GM21723 (cell line): ENCODE data around the gene ATP5PF.
A peak's percentile ranks its signal among the peaks of the same experiment; 100 is the strongest.
"Not testable (repeated sequence)": the region's sequence is repeated elsewhere in the genome, so short reads cannot be mapped to it uniquely, and the experiment has no call there.

Source experiments
- ATAC-seq: cut with Tn5 transposase; IDR thresholded peaks from one replicate; pipeline ENCODE4 v1.9.1; 2021; ENCODE audit warnings: mild to moderate bottlenecking, moderate library complexity; ENCODE audit not compliant: unreplicated experiment

ATP5PF gene

GRCh38 chr21:25734904-25735645, at the start of gene ATP5PF, which contains the start of gene GABPA:
TSS of gene ATP5PF (minus strand) at chr21:25734904. CDS start at chr21:25729794, 5,110 bp downstream.
TSS of gene GABPA (plus strand) at chr21:25734972. CDS start at chr21:25741599, 6,627 bp downstream.
- ATAC-seq = peak; percentile 87

DNA sequence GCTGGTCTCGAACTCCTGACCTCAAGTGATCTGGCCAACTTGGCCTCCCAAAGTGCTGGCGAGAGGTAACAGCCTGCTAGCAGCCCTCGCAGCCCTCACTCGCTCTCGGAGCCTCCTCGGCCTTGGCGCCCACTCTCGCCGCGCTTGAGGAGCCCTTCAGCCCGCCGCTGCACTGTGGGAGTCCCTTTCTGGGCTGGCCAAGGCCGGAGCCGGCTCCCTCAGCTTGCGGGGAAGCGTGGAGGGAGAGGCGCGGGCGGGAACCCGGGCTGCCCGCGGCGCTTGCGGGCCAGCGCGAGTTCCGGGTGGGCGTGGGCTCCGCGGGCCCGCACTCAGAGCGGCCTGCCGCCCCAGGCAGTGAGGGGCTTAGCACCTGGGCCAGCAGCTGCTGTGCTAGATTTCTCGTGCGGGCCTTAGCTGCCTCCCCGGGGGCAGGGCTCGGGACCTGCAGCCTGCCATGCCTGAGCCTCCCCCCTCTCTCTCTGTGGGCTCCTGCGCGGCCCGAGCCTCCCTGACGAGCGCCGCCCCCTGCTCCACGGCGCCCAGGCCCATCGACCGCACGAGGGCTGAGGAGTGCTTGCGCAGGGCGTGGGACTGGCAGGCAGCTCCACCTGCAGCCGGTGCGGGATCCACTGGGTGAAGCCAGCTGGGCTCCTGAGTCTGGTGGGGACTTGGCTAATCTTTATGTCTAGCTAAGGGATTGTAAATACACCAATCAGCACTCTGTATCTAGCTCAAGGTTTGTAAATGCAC, 43.6 kb upstream of the ATP5PF start:
- ATAC-seq = not testable (repeated sequence)

DNA sequence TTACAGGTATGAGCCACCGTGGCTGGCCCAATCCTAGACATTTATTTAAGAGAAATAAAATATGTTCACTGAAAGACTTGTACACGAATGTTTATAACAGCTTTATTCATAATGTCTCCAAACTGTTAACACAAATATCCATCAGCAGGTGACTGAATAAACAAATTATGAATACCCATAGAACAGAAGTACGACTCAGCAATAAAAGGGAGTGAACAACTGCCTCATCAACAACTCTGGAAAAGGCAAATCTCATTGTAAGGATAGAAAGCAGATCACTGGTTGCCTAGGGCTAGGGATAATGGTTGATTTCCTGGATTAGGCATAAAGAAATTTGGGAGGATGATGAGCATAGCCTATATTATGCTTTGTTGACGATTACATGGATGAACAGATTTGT, 41.7 kb upstream of the ATP5PF start:
- no peak for ATAC-seq

- no peak for ATAC-seq
Observed at GRCh38 chr21:25772686-25773085, 38.0 kb upstream of the ATP5PF start.

- no peak for ATAC-seq
Observed at GRCh38 chr21:25767921-25768320, 33.2 kb upstream of the ATP5PF start.

- ATAC-seq = no peak
Observed at GRCh38 chr21:25764065-25764464, 29.4 kb upstream of the ATP5PF start.

- no peak for ATAC-seq
Observed at GRCh38 chr21:25760677-25761076, 26.0 kb upstream of the ATP5PF start.

- no peak for ATAC-seq
Observed at GRCh38 chr21:25760061-25760460, 25.4 kb upstream of the ATP5PF start.

DNA sequence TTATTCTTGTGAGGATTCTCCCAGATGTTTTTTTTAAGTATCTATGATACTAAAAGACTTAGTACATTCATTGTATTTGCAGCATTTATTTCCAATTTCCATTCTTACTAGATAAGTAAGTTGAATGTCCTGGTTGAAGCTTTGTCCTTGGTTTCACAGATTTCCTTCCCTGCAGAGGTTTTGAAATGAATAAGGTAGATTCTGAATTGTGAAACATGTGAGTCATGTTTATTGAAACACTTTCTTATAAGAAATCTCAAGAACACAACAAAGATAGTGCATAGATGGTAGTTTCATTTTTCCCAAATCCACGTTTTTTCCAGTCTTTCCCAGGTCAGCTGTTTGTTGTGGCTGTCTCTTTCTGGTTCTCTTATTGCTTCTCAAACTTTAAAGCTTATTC, 24.9 kb upstream of the ATP5PF start:
- no peak for ATAC-seq

GRCh38 chr21:25757531-25757930, 22.8 kb upstream of the ATP5PF start:
- ATAC-seq = no peak

DNA sequence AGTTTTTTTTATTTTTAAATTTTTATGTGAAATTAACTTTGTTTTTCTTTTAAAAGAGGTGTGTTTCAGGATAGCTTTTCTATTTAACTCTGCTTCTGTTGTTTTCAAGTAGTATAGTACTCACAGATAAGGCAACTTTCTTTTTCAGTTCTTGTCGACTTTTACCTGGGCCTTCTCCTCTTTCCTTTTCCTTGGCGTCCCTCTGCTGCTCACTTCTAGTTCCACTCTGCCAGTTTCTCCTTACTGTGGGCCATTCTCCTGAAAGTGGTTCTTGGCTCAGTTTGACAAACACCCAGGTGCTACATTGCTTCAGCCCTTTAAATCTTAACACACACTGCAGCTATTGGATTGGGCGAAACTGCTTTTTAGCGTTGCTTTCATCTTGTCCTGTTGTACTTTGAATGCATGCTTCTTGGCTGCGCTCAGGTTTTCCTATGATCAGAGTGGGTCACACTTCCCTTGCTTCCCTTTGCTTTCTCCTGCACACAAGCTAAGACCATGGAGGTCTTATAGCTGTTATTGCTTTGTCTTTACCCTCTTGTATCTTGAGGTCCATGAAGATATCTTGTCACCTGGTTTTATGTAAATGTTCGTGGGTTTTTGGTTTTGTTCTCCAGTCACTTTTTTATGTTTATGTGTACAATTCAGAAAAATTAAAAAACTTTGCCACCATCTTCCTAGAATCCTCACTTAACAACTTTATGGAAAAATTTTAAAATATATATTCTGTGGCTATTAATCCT, 21.7 kb upstream of the ATP5PF start:
- no peak for ATAC-seq

GRCh38 chr21:25752416-25752815, 17.7 kb upstream of the ATP5PF start:
- ATAC-seq = no peak

DNA sequence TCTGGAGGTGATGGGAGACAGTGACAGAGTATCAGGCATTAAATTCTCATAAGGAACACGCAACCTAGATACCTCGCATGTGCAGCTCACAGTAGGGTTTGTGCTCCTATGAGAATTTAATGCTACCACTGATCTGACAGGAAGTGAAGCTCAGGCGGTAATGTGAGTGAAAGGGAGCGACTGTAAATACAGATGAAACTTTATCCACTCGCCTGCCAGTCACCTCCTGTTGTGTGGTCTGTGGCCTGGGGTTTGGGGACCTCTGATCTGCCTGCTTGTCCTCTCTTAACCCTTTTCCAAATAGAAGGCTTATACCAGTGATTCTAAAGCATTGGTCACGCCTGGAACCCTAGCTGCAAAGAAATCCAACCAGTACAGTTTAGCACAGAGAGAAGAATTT, 15.4 kb upstream of the ATP5PF start:
- no peak for ATAC-seq

DNA sequence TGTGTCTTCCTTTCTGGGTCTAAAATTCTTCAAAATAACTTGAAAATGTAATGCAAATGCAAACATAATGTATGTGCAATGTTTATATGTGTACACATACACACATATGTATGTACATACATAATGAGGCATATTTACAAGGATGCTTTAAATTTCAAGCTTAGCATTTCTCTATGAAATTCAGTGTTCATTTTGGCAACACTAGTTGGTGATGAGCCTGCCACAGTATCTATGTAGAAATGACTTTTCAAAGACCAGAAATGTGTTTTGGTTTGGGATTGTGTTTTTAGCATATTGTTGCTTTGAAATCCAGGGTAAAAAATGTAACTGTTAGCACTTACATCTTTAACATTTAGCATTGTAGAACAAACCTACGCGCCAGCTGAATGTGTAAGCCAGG, 10.2 kb upstream of the ATP5PF start:
- no peak for ATAC-seq

- no peak for ATAC-seq
Observed at GRCh38 chr21:25742900-25743299, 8.2 kb upstream of the ATP5PF start.

GRCh38 chr21:25737421-25737820, 2.7 kb upstream of the ATP5PF start:
- no peak for ATAC-seq

GRCh38 chr21:25735646-25736597, 1.2 kb upstream of the ATP5PF start:
- peak; percentile 13 for ATAC-seq

DNA sequence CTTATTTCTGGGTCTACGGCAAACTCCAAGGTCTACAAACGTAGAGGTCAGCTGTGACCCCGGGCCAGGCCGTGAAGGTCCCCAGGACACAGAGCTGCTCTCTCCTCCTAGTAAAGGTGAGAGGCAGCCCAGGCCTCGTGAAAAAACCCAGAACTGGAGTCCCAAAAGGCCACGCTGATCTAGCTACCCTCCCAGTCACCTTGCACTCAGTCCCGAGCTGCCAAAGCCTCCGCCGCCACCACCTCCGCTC, 125 bp downstream of the ATP5PF start:
- ATAC-seq = no peak

DNA sequence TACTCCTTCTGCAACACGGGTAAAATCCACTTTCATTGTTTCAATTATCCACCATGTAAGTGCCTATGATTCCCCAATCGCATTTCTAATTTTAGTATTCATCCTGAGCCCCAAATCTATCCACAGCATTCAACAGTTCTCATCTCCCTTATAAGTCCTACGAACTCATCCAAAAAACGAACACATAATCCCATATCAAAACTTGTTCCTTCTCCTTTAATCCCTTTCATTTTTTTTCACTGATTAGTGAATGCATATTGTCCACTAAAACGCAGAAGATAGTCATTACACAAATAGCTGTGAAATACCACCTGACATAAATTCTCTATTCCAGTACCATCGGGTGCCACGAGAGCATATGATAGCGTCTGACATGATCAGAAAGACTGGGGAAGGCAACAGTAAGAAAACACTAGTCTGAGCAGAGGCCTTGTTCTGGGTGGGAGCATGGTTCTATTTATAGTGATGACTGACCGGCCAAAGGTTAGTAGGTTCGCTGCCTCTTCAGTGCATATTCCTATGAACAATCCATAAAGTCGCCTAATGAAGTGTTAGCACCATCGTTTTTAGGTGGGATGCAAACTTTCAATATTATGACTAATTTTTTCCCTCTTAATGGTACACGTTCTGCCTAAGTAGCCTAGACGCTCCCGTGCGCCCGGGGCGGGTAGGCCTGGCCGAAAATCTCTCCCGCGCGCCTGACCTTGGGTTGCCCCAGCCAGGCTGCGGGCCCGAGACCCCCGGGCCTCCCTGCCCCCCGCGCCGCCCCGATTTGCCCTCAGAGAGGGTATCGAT, 648 bp downstream of the ATP5PF start:
- peak; percentile 20 for ATAC-seq
